ENCODE data around the gene UXS1. TPM values are rescaled to one million over a fixed set of nuclear protein-coding genes. Genes with fewer than 3 reads are reported as not detected.

The UXS1 gene
- total and polyA plus RNA-seq, 2 donors (not counting 3 experiments of a cell fraction or from before 2014, with no cell fraction given): 34.2 to 43.2 TPM

DNA sequence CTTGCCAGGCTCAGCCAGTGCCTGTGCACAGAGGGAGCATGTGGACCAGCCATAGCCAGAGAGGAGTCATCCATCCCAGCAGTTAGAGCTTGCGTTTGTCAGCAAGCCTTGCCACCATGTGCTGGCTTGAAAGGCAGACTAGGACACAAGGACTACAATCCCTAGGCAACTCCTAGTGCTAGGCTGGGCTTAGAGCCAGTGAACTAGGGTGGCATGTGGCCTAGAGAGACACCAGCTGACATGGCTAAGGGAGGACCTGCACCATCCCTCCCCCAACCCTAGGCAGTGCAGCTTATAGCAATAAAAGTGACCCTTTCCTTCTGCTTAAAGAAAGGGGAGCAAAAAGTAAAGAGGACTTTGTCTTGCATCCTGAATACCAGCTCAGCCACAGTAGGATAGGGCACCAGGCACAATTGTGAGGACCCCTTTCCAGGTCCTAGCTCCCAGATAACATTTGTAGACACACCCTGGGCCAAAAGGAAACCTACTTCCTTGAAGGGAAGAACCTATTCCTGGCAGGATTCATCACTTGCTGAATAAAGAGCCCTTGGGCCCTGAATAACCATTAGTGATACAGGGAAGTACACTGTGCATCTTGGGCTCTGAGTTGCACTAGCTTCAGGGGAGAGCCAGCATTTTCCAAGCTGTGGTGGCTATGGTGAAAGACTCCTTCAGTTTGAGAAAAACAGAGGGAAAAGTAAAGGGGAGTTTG lies 38.7 kb upstream of the UXS1 start:
- Histone ChIP-seq H3K9ac (replicated peaks; ENCODE audit: extremely low read depth, insufficient read depth, low read length) (no peak overlapping the region), H3K4me3 (replicated peaks in 1 of 3; ENCODE audit: insufficient read depth in 1 of 3, low read depth in 1 of 3, low read length in 3 of 3) (no peak overlapping the region), H3K27ac (ENCODE audit: insufficient read depth, low read depth, low read length) (no peak overlapping the region), H2AFZ (ENCODE audit: low read depth, low read length) (no peak overlapping the region), H3K9me1 (replicated peaks; ENCODE audit: control insufficient read depth, extremely low read depth, insufficient read depth, low read length) (no peaks in the 10 kb centered on the region), H3K27me3 (ENCODE audit: control insufficient read depth in 2 of 2, insufficient read depth in 2 of 2, low read length in 2 of 2) (no peaks in the 10 kb centered on the region), H4K20me1 (replicated peaks; ENCODE audit: control insufficient read depth, extremely low read depth, insufficient read depth, low read length) (no peaks in the 10 kb centered on the region), H3K4me2 (ENCODE audit: insufficient read depth, low read length) (no peak overlapping the region), H3K79me2 (ENCODE audit: control insufficient read depth, insufficient read depth, low read length) (no peaks in the 10 kb centered on the region), H3K4me1 (ENCODE audit: control insufficient read depth, extremely low read depth, insufficient read depth, low read length) (no peaks in the 10 kb centered on the region), H3K9me3 (replicated peaks; ENCODE audit: control insufficient read depth, insufficient read depth, low read length) (no peaks in the 10 kb centered on the region), H3K36me3 (ENCODE audit: control insufficient read depth in 2 of 2, extremely low read depth in 1 of 2, insufficient read depth in 2 of 2, low read length in 2 of 2) (no peaks in the 10 kb centered on the region)
- FAIRE-seq (no peak), DNase-seq (ENCODE audit: low read depth, low spot score) (no peak)
- no TSS peak for BruUV-seq (replicated peaks)
- ChIA-PET CTCF (no interaction called here), POLR2A (no interaction called here)
- intact Hi-C loops (cut with micrococcal nuclease) (no loop called here), dilution Hi-C loops (cut with MboI; ENCODE audit: extremely low pct_ligation_motif_present, low sequenced_read_pairs) (no loop called here)
- TF ChIP-seq EZH2 (IDR thresholded peaks at IDR 0.05; ENCODE audit: borderline replicate concordance, low read depth, low read length, severe bottlenecking) (no peak), GATA2 (IDR thresholded peaks at IDR 0.05; ENCODE audit: insufficient read depth, insufficient read length, low read depth, low read length) (no peak), MYC (IDR thresholded peaks at IDR 0.05; ENCODE audit: low read depth, low read length) (no peak), FOS (IDR thresholded peaks at IDR 0.05; ENCODE audit: borderline replicate concordance, insufficient read depth, low read length) (no peak), POLR2A (IDR thresholded peaks at IDR 0.05; ENCODE audit: low read depth, low read length) (no peak), POLR2AphosphoS5 (IDR thresholded peaks at IDR 0.05; ENCODE audit: insufficient read depth, low read depth, low read length) (no peak), JUN (IDR thresholded peaks at IDR 0.05; ENCODE audit: borderline replicate concordance, insufficient read depth, insufficient read length, low read depth) (no peak)
- TF ChIP-seq, protein P1, sequence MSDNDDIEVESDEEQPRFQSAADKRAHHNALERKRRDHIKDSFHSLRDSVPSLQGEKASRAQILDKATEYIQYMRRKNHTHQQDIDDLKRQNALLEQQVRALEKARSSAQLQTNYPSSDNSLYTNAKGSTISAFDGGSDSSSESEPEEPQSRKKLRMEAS (IDR thresholded peaks at IDR 0.05; ENCODE audit: insufficient read depth, insufficient read length): no peak
- TF ChIP-seq, protein P2, sequence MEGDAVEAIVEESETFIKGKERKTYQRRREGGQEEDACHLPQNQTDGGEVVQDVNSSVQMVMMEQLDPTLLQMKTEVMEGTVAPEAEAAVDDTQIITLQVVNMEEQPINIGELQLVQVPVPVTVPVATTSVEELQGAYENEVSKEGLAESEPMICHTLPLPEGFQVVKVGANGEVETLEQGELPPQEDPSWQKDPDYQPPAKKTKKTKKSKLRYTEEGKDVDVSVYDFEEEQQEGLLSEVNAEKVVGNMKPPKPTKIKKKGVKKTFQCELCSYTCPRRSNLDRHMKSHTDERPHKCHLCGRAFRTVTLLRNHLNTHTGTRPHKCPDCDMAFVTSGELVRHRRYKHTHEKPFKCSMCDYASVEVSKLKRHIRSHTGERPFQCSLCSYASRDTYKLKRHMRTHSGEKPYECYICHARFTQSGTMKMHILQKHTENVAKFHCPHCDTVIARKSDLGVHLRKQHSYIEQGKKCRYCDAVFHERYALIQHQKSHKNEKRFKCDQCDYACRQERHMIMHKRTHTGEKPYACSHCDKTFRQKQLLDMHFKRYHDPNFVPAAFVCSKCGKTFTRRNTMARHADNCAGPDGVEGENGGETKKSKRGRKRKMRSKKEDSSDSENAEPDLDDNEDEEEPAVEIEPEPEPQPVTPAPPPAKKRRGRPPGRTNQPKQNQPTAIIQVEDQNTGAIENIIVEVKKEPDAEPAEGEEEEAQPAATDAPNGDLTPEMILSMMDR (IDR thresholded peaks at IDR 0.05; ENCODE audit: extremely low read depth in 1 of 2, insufficient read depth in 1 of 2, low read depth in 1 of 2, low read length in 2 of 2): no peak
